Activated CD4-positive, alpha-beta T cell treated with anti-CD3 and anti-CD28 coated beads, Interleukin-2, amount 10 ng/mL, durations not matched to agents 24 days and 14 days (primary cell): Measurements from ENCODE around the gene GRK1. TPM values are rescaled to one million over a fixed set of nuclear protein-coding genes. Genes with fewer than 3 reads are reported as not detected.

Experiments
- DNase-seq: peaks from one replicate; pipeline ENCODE4 v3.0.0; 2022
- H3K27ac Mint-ChIP-seq: one replicate; pipeline ENCODE4 v1.8.0; 2022; ENCODE audit warnings: mild to moderate bottlenecking, mixed read lengths
- H3K27me3 Mint-ChIP-seq: one replicate; pipeline ENCODE4 v1.8.0; 2022; ENCODE audit warnings: mixed read lengths
- H3K36me3 Mint-ChIP-seq: one replicate; pipeline ENCODE4 v1.8.0; 2022; ENCODE audit warnings: low read depth, mild to moderate bottlenecking, mixed read lengths
- H3K4me1 Mint-ChIP-seq: one replicate; pipeline ENCODE4 v1.8.0; 2021; ENCODE audit warnings: mixed read lengths
- H3K4me3 Mint-ChIP-seq: one replicate; pipeline ENCODE4 v1.8.0; 2022; ENCODE audit warnings: mild to moderate bottlenecking, moderate library complexity, mixed read lengths
- H3K9me3 Mint-ChIP-seq: one replicate; pipeline ENCODE4 v1.8.0; 2021; ENCODE audit warnings: mixed read lengths
- intact Hi-C: fragments of 100-400 bp; cut with micrococcal nuclease; formaldehyde crosslinking; loops from one replicate; pipeline ENCODE4 v1.15.1; 2023
- total RNA-seq: library from RNA; stranded (reverse); gene quantifications from 2 replicates; pipeline ENCODE4 v1.2.3, GENCODE V29; 2022

GRK1 gene
- total RNA-seq, 1 donor from 2014 or later = 0.07 TPM

DNA sequence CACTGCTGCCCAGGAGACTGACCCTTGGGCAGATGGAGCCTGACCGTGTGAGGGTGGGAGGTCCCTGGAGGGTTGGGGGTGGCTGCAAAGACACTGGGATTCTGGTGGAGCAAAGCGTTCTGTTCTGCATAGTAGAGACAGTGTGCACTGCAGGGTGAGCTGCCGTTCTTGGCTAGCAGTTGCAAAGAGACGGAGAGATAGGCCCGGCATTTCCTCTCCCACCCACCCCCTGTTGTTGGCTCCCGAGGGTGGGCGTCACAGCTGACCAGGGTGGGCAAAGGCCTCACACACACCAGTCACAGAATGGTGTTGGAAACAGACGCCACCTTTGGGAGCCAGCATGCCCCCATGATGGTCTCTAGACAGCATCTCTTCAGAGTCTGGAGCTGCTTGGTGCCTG lies 103.4 kb downstream of the GRK1 start:
- Mint-ChIP-seq H3K4me1 (peaks cover 4% of the 10 kb centered on the region), H3K9me3 (peaks cover 5% of the 10 kb centered on the region), H3K4me3 (no peak overlapping the region), H3K27me3 (no peaks in the 10 kb centered on the region), H3K27ac (no peak overlapping the region), H3K36me3 (no peaks in the 10 kb centered on the region)
- intact Hi-C loops = no loop called here
- DNase-seq = no peak

DNA sequence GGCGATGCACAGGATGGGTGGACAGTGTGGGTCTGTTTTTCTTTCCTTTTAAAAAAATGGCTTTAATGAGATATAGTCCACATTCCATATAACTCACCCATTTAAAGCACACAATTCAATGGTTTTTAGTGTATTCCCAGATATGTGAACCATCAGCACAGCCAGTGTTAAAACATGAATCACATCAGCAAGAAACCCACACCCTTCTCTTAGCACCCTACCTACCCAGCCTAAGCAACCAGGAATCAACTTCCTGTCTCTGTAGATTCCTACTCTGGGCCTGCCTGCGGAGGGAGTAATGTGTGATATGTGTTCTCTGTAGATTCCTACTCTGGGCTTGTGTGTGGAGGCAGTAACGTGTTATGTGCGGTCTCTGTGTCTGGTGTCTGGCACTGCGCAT lies 103.9 kb downstream of the GRK1 start:
- DNase-seq = no peak
- Mint-ChIP-seq H3K9me3 (peaks cover 5% of the 10 kb centered on the region), H3K4me3 (no peak overlapping the region), H3K27me3 (no peaks in the 10 kb centered on the region), H3K36me3 (no peaks in the 10 kb centered on the region), H3K4me1 (peaks cover 4% of the 10 kb centered on the region), H3K27ac (no peak overlapping the region)
- intact Hi-C loops = no loop called here

DNA sequence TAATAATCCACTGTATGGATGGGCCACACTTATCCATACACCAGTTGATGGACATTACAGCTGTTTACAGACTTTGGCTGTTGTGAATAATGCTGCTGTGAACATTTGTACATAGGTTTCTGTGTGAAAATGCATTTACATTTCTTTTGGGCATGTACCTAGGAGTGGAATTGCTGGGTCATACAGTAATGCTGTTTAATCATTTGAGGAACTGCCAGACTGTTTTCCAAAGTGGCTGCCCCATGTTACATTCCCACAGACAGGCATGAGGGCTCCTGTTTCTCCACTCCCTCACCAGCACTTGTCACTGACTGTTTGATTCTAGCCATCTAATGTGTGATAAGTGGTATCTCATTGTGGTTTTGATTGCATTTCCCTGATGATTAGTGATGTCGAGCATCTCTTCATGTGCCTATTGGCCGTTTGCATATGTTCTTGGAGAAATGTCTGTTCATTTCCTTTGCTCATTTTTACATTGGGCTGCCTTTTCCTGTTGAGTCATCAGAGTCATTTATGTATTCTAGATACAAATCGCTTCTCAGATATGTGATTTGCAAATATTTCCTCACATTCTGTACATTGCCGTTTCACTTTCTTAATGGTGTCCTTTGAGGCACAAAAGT lies 104.8 kb downstream of the GRK1 start:
- no peak for DNase-seq
- no peaks in the 10 kb centered on the region for H3K27me3 Mint-ChIP-seq
- H3K4me3 Mint-ChIP-seq = no peak overlapping the region
- peaks cover 4% of the 10 kb centered on the region for H3K4me1 Mint-ChIP-seq
- H3K9me3 Mint-ChIP-seq = peaks cover 5% of the 10 kb centered on the region
- intact Hi-C loops = no loop called here
- H3K36me3 Mint-ChIP-seq = no peaks in the 10 kb centered on the region
- H3K27ac Mint-ChIP-seq = no peak overlapping the region

DNA sequence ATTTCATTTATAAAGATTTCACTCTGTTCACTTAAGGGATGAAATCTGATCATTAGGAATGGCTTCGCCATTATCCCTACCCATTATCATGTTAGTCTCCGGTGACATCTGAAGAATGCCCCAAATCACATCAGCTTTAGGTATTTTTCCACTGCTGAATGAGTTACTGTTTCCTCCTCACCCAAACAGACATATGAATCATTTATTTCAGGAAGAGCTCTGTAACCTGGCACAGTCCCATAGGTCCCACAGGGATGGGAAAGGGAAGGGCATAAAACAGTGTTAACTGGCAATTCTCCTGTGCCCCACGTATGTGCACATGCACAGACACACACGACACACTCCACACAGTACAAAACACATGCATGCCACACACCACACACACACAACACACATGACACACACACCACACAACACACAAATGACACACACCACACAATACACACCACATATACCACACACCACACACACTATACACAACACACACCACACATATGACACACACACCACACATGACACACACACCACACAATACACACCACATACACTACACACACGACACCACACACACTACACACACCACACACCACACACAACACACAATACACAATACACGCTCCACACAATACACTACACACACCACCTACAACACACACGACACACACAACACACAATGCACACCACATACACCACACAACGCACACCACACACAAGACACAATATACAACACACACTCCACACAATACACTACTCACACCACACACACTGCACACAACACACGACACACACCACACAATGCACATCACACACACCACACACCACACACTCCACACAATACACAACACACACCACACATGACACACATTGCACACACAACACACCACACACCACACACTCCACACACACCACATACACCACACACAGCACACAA lies 107.4 kb downstream of the GRK1 start:
- Mint-ChIP-seq H3K9me3 (peaks cover 5% of the 10 kb centered on the region), H3K4me3 (no peak overlapping the region), H3K27me3 (peaks cover 9% of the 10 kb centered on the region), H3K4me1 (peaks cover 4% of the 10 kb centered on the region), H3K27ac (no peak overlapping the region), H3K36me3 (no peaks in the 10 kb centered on the region)
- DNase-seq = no peak
- intact Hi-C loops = no loop called here

DNA sequence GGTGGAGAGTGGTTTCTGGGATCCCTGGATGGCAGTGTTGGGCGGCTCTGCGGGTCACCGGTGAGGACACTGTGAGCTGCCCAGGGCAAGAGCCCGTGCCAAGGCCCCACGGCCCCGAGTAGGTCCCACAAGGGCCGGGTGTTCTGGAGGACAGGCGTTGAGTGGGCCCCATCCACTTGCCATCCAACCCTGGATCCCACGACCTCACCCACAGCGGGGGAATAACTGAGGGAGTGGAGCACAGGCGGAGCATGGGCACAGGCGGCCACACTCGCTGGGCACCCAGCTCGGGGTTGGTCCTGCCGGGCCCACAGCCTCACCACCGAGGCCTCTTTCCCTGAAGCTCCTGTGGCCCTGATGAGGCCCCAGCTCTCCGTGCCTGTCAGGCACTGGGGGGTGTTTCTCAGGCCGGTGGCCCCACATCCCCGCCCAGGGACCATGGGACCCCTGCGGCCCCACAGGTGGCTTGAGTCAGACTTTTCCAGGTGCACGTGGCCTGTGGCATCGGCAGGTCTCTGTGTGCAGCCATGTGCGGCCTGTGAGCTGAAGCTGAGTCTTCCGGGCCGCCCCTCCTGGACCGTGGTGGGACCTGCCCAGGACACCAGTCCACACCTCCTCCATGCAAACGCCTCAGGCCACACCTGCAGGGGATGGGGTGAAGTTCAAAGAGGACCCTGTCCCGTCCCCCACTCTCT lies 108.6 kb downstream of the GRK1 start:
- H3K27me3 Mint-ChIP-seq = peaks cover 11% of the 10 kb centered on the region
- H3K36me3 Mint-ChIP-seq = no peaks in the 10 kb centered on the region
- intact Hi-C loops = no loop called here
- no peak overlapping the region for H3K4me3 Mint-ChIP-seq
- H3K9me3 Mint-ChIP-seq = peaks cover 5% of the 10 kb centered on the region
- H3K27ac Mint-ChIP-seq = no peak overlapping the region
- H3K4me1 Mint-ChIP-seq = peaks cover 4% of the 10 kb centered on the region
- DNase-seq = no peak

DNA sequence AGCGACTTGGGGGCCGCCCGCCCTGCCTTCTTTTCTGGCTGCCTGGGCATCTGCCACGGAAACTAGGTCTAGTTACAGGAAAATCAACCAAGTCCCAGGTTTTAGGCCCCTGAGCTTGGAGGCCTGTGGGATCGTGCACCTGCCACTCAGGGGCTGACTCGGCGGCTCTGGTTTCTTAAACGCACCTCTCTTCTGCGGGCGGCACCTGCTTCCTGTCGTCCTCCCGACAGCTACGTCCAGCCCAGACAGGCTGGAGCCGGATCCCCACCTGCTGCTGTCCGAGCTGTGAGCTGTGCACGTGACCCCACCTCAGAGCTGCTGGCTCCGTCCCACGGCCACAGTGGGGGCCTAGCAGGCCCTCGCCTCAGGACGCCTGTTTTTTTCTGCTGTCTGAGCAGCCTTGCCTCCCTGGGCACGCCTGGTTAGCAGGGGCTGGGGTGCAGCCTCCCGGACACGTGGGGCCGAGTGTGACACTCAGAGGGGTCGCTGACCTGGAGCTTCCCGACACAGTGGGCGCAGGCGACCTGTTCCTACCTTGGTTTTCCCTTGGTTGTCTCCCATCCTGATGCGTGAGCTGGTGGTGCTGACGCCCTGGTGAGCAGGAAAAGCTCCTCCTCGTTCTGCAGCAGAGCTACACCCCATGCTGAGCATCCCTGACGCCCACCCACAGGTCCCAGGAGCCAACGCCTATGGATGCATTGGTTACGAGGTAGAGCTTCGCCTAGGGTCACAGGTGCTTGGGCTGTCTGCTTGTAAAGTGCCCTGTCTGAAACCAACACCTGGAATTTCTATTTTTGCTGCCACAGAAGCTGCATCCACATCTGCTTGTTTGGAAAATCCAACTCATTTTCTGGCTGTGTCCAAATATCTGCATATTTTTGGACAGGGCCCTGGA lies 109.5 kb downstream of the GRK1 start:
- peaks cover 5% of the 10 kb centered on the region for H3K9me3 Mint-ChIP-seq

DNA sequence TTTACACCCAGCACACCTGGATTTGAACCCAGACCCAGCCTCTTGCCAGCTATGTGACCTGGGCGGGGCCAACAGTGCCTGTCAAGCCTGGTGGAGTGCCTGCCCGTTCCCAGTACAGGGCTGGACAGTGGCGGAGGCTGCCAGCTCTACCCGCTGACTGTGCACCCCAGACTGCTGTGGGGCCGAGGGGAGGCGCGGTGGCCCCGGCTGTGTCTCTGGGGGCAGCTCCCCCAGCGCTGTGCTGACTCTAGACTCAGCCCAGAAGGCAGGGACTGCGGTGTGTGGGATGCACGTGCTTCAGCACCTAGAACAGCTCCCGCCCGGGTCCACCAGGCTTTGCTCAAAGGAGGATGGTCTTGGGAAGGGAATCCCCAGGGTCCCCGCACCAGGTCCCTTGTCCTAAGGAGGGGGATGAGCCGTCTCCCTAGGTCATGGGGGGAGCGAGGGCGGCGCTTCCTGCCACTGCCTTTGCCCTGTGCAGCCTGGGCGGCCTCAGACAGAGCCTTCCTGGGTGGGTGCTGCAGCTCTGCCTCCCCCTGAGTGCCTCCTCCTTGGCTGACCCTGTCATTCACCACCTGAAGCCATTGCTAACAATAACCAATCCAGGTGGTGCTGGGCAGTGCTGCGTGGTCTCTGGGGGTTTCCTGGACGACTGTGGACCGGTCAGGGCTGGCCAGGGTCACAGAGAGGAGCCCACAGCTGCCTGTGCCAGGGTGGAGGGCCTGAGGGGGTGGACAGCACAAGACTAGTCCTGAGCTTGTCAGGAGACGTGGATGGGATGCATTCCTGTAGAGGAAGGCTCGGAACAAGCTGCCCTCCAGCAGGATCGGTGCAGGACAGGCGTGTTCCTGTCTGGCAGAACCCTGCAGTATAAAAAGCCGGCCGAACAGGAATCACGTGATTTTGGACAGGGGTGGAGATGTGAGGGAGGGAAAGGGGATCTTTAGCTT lies 110.6 kb downstream of the GRK1 start:
- Mint-ChIP-seq H3K36me3 (no peaks in the 10 kb centered on the region), H3K27me3 (peaks cover 11% of the 10 kb centered on the region), H3K4me3 (no peak overlapping the region), H3K9me3 (peaks cover 2% of the 10 kb centered on the region), H3K4me1 (no peaks in the 10 kb centered on the region), H3K27ac (no peak overlapping the region)
- intact Hi-C loops = no loop called here
- DNase-seq = peak; percentile 64

More for the DNA sequence above, 109.5 kb downstream of the GRK1 start:
- peaks cover 4% of the 10 kb centered on the region for H3K4me1 Mint-ChIP-seq
- intact Hi-C loops = no loop called here
- H3K4me3 Mint-ChIP-seq = no peak overlapping the region
- DNase-seq = no peak
- H3K36me3 Mint-ChIP-seq = no peaks in the 10 kb centered on the region
- peaks cover 11% of the 10 kb centered on the region for H3K27me3 Mint-ChIP-seq
- H3K27ac Mint-ChIP-seq = no peak overlapping the region

DNA sequence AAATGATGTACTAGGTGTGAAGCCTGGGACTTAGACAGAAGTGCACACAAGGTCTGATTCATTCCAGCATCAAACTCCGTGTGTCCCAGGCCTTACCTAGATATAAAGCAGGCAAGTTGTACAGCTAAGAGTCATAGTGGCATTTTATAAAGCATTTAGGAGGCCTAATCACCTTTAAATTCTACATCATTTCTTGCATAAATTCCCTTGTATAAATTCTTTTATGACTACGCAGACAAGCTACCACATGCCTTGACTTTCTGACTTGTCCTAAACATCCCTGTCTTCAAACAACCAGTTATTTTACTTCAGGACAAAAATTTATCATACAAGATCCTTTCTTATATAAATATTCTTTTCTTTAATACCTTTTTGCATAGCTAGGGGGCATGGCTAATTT lies 114.6 kb downstream of the GRK1 start:
- no peaks in the 10 kb centered on the region for H3K36me3 Mint-ChIP-seq
- no peaks in the 10 kb centered on the region for H3K9me3 Mint-ChIP-seq
- no peak for DNase-seq
- H3K4me1 Mint-ChIP-seq = no peaks in the 10 kb centered on the region
- H3K27ac Mint-ChIP-seq = no peak overlapping the region
- intact Hi-C loops = no loop called here
- H3K4me3 Mint-ChIP-seq = no peak overlapping the region
- H3K27me3 Mint-ChIP-seq = peaks cover 21% of the 10 kb centered on the region

DNA sequence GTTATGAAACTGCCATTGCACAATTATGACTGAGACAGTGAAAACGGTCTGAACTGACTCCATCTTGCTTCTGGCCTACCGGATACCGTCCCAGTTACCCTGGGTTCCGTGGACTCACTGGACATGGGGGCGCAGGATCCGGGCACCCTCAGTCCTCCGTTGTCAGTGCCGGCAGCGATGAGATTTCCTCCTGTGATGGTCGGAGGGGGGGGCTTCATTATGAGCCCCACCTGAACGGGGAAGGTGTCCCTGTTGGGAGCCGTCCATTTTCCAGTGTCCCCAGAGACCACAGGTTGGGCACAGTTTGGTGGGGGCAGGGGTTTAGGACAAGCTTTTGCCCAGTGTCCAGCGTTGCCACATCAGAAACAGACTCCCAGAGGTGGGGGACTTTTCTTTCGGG lies 115.5 kb downstream of the GRK1 start:
- no peak for DNase-seq
- intact Hi-C loops = no loop called here
- no peaks in the 10 kb centered on the region for H3K4me1 Mint-ChIP-seq
- no peak overlapping the region for H3K27ac Mint-ChIP-seq
- no peaks in the 10 kb centered on the region for H3K9me3 Mint-ChIP-seq
- H3K36me3 Mint-ChIP-seq = no peaks in the 10 kb centered on the region
- H3K4me3 Mint-ChIP-seq = no peak overlapping the region
- peaks cover 21% of the 10 kb centered on the region for H3K27me3 Mint-ChIP-seq

DNA sequence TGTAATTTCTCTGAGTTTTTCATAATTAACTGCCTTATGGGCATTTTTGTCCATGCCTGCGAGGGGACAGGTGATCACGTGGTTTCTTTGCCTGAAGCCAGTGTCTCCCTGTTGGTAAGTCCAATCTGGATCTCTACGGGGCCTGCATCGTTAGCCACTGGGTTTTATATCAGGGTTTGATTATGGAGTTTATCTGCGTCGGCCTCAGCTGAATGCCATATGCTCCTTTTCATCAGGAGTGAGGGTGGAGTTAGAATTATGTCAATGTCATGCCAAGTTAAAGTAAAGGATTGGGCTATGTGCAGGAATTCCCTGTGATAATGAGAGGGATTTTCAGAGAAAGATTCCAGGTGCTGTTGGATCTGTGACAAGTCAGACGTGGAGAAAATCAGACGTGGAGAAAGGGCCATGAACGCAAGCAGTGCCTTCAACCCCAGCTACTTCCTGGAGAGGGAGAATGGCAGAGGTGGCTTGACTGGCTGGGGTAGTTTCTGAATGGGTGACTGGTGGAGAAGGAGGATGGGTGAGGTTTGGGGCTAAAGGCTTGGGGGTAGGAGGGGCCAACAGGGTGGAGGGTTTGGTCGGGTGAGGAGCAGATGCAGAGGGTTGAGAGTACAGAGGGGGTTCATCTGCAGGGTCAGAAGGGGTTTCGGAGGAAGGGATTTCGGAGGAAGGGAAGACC lies 116.3 kb downstream of the GRK1 start:
- H3K9me3 Mint-ChIP-seq = no peaks in the 10 kb centered on the region
- no peak for DNase-seq
- no peak overlapping the region for H3K4me3 Mint-ChIP-seq
- H3K36me3 Mint-ChIP-seq = no peaks in the 10 kb centered on the region
- peaks cover 21% of the 10 kb centered on the region for H3K27me3 Mint-ChIP-seq
- no peaks in the 10 kb centered on the region for H3K4me1 Mint-ChIP-seq
- H3K27ac Mint-ChIP-seq = no peak overlapping the region
- intact Hi-C loops = no loop called here

DNA sequence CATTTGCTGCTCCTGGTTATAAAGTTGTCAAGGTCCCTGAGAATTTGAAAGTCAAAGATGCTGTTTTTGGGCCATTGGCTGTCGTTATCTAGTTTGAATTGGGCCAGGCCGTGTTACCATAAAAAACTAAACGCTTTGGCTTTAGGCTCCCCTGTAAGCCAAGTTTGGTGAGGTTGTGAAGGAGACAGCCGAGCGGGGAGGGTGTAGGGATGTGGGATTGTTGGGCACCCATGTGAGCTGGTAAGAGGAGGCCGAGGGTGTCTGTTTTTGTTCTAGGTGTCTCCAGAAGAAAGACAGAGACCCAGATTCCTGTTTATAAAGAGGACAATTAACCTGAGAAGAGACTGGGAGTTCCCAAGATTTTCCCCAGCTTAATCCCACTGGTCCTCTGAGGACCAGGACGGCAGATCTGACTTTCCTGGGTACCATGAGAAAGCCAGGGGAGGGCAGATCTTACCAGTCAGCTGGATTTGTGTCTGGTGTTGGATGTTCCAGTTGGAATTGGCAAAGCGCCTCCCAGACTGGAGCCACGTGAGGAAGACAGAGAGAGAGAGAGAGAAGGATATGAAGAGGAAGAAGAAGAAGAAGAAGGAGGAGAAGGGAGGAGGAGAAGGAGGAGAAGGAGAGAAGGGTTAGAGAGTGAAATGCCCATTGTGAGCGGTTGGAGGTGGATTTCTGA lies 117.1 kb downstream of the GRK1 start:
- Mint-ChIP-seq H3K9me3 (no peaks in the 10 kb centered on the region), H3K27me3 (peaks cover 16% of the 10 kb centered on the region), H3K4me3 (no peak overlapping the region), H3K36me3 (no peaks in the 10 kb centered on the region), H3K27ac (no peak overlapping the region), H3K4me1 (no peaks in the 10 kb centered on the region)
- no peak for DNase-seq
- intact Hi-C loops = no loop called here

DNA sequence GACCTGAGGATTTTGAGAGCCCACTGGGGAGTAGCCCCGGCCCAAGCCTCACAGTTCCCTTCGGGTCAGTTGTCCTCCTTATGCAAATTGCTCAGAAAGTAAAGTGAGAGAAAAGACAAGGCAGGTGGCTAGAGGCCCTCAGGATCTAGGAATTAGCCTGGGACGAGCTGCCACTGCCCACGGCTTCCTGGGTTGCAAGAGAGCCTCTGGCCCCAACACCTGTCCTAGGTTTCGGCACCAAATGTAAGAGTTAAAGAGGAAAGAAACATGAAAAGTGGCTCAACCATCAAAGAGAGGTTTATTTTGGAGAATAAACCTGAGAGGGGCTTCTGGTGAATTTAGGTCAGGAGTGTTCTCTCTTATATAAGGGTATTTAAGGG lies 117.6 kb downstream of the GRK1 start:
- intact Hi-C loops = no loop called here
- H3K27me3 Mint-ChIP-seq = peaks cover 12% of the 10 kb centered on the region
- no peaks in the 10 kb centered on the region for H3K9me3 Mint-ChIP-seq
- no peak for DNase-seq
- H3K4me1 Mint-ChIP-seq = no peaks in the 10 kb centered on the region
- no peaks in the 10 kb centered on the region for H3K36me3 Mint-ChIP-seq
- H3K27ac Mint-ChIP-seq = no peak overlapping the region
- H3K4me3 Mint-ChIP-seq = no peak overlapping the region
